Nephron progenitor cell (in vitro differentiated cells): ENCODE results near the gene GFRA1.

Experiments used
- DNase-seq: peaks from one replicate; pipeline ENCODE4 v3.0.0; 2021
- H3K27ac Mint-ChIP-seq: 2 replicates; pipeline ENCODE4 v1.8.0; 2021; ENCODE audit warnings: mild to moderate bottlenecking, moderate library complexity, mixed read lengths
- H3K27me3 Mint-ChIP-seq: 2 replicates; pipeline ENCODE4 v1.8.0; 2021; ENCODE audit warnings: mild to moderate bottlenecking, low read depth, mixed read lengths; ENCODE audit not compliant: poor library complexity
- H3K36me3 Mint-ChIP-seq: 2 replicates; pipeline ENCODE4 v1.8.0; 2021; ENCODE audit warnings: low read depth, mixed read lengths
- H3K4me1 Mint-ChIP-seq: 2 replicates; pipeline ENCODE4 v1.8.0; 2021; ENCODE audit warnings: mixed read lengths
- H3K4me3 Mint-ChIP-seq: 2 replicates; pipeline ENCODE4 v1.8.0; 2021; ENCODE audit warnings: mild to moderate bottlenecking, moderate library complexity, mixed read lengths
- H3K9me3 Mint-ChIP-seq: 2 replicates; pipeline ENCODE4 v1.8.0; 2021; ENCODE audit warnings: mild to moderate bottlenecking, moderate library complexity, mixed read lengths
- CTCF ChIP-seq: fragments of 200-600 bp; sonication (generic); IDR thresholded peaks from 2 replicates; pipeline ENCODE4 v1.5.0; 2021; ENCODE audit warnings: antibody characterized with exemption

Gene GFRA1

GRCh38 chr10:116139886-116140285 is 133.1 kb downstream of the GFRA1 start:
- TF ChIP-seq CTCF: no peak
- peak overlapping the region; percentile 17 for H3K27ac Mint-ChIP-seq
- H3K4me1 Mint-ChIP-seq: peaks cover 28% of the 10 kb centered on the region

GRCh38 chr10:116138897-116139296 is 134.1 kb downstream of the GFRA1 start:
- Mint-ChIP-seq H3K27ac (no peak overlapping the region), H3K4me3 (no peak overlapping the region), H3K27me3 (peaks cover 17% of the 10 kb centered on the region), H3K4me1 (peaks cover 36% of the 10 kb centered on the region), H3K9me3 (no peaks in the 10 kb centered on the region), H3K36me3 (no peaks in the 10 kb centered on the region)
- DNase-seq: no peak
- TF ChIP-seq CTCF: no peak

More at GRCh38 chr10:116139886-116140285, 133.1 kb downstream of the GFRA1 start:
- H3K27me3 Mint-ChIP-seq: peaks cover 17% of the 10 kb centered on the region
- H3K4me3 Mint-ChIP-seq: no peak overlapping the region
- DNase-seq: no peak
- H3K9me3 Mint-ChIP-seq: no peaks in the 10 kb centered on the region
- no peaks in the 10 kb centered on the region for H3K36me3 Mint-ChIP-seq

- Mint-ChIP-seq H3K9me3 (no peaks in the 10 kb centered on the region), H3K27me3 (peaks cover 15% of the 10 kb centered on the region), H3K36me3 (no peaks in the 10 kb centered on the region), H3K4me1 (peaks cover 47% of the 10 kb centered on the region), H3K4me3 (no peak overlapping the region), H3K27ac (no peak overlapping the region)
- no peak for DNase-seq
- no peak for TF ChIP-seq CTCF
Measured at GRCh38 chr10:116136261-116136660, 136.7 kb downstream of the GFRA1 start.

GRCh38 chr10:116134322-116134721 is 138.7 kb downstream of the GFRA1 start:
- DNase-seq: no peak
- peaks cover 9% of the 10 kb centered on the region for H3K27me3 Mint-ChIP-seq
- H3K27ac Mint-ChIP-seq: no peak overlapping the region
- no peak overlapping the region for H3K4me3 Mint-ChIP-seq
- H3K9me3 Mint-ChIP-seq: peaks cover 13% of the 10 kb centered on the region
- H3K36me3 Mint-ChIP-seq: no peaks in the 10 kb centered on the region
- no peak for TF ChIP-seq CTCF
- H3K4me1 Mint-ChIP-seq: peaks cover 39% of the 10 kb centered on the region

GRCh38 chr10:116133634-116134033 is 139.4 kb downstream of the GFRA1 start:
- no peaks in the 10 kb centered on the region for H3K36me3 Mint-ChIP-seq
- H3K27me3 Mint-ChIP-seq: peaks cover 9% of the 10 kb centered on the region
- peaks cover 19% of the 10 kb centered on the region for H3K9me3 Mint-ChIP-seq
- peak; percentile 27 for DNase-seq
- peak overlapping the region; percentile 11 for H3K4me3 Mint-ChIP-seq
- H3K27ac Mint-ChIP-seq: no peak overlapping the region
- H3K4me1 Mint-ChIP-seq: peaks cover 39% of the 10 kb centered on the region
- no peak for TF ChIP-seq CTCF

- Mint-ChIP-seq H3K27ac (peak overlapping the region; percentile 37), H3K27me3 (peaks cover 4% of the 10 kb centered on the region), H3K4me1 (peaks cover 39% of the 10 kb centered on the region), H3K9me3 (peaks cover 19% of the 10 kb centered on the region), H3K36me3 (no peaks in the 10 kb centered on the region), H3K4me3 (no peak overlapping the region)
- TF ChIP-seq CTCF: no peak
- no peak for DNase-seq
Measured at GRCh38 chr10:116132780-116133399, 140.1 kb downstream of the GFRA1 start.
